ENCODE data around the gene CAPN10.

Gene CAPN10

DNA sequence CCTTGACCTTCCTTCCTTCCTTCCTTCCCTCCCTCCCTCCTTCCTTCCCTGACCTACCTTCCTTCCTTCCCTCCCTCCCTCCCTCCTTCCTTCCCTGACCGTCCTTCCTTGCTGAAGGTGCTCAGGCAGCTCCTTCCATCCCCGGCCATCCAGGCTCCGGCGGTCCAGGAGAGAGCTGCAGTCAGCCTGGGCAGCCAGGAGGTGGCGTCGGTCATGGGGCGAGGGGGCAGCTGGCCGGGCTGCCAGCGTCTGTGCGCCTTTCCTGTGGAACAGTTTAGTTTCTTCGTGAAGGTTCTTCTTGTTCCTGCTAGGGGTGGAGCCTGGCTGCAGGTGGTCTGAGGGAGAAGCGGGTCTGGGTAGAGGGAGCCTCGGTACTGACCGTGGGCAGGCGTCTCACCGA, 54.4 kb downstream of the CAPN10 start:
- peaks cover 0 to 16% (median 0%) of the 10 kb centered on the region in 3 experiments for H3K27me3 ChIP-seq (ENCODE audit: control insufficient read depth in 3 of 3, insufficient read depth in 3 of 3, low read depth in 1 of 3, low read length in 3 of 3)
- H2BK5ac ChIP-seq (ENCODE audit: low read length), result no peak overlapping the region
- no CpG with 5 or more reads among the region's 16 CpGs for WGBS, 2 donors (ENCODE audit: extremely low coverage in 2 of 2, insufficient read length in 2 of 2, insufficient replicate concordance in 1 of 2)
- no peak overlapping the region for H3K14ac ChIP-seq (ENCODE audit: low read length)
- no peak overlapping the region for H3K9ac ChIP-seq (ENCODE audit: low read depth, low read length, poor library complexity)
- H3K79me1 ChIP-seq (ENCODE audit: low read depth, low read length), result peaks cover 3% of the 10 kb centered on the region
- no peak overlapping the region for H2AK5ac ChIP-seq (ENCODE audit: low read depth, low read length)
- H3K27ac ChIP-seq (replicated peaks; ENCODE audit: low read length), result no peak overlapping the region
- peak overlapping the region; percentile 80 for H3K18ac ChIP-seq (ENCODE audit: low read length)
- no peak overlapping the region for H4K91ac ChIP-seq (ENCODE audit: low read depth, low read length, poor library complexity)
- H3K23ac ChIP-seq (ENCODE audit: low read depth, low read length, poor library complexity), result no peak overlapping the region
- no peak overlapping the region for H2BK12ac ChIP-seq (ENCODE audit: low read length)
- DNase-seq (ENCODE audit: low spot score), result peak; percentile 32
- no peak overlapping the region for H2BK15ac ChIP-seq (ENCODE audit: low read length)
- no peak overlapping the region for H2AFZ ChIP-seq (ENCODE audit: low read length)
- H3K4me2 ChIP-seq (ENCODE audit: insufficient read depth, low read length, poor library complexity, severe bottlenecking), result peak overlapping the region; percentile 25
- H2BK120ac ChIP-seq (ENCODE audit: low read depth, low read length), result no peak overlapping the region
- H3K36me3 ChIP-seq (replicated peaks in 1 of 2; ENCODE audit: control insufficient read depth in 2 of 2, insufficient read depth in 2 of 2, low read length in 2 of 2), result no peaks in the 10 kb centered on the region
- peaks cover 0 to 3% of the 10 kb centered on the region in 2 donors for H3K4me1 ChIP-seq (ENCODE audit: control insufficient read depth in 2 of 2, insufficient read depth in 1 of 2, low read depth in 1 of 2, low read length in 2 of 2)
- no peaks in the 10 kb centered on the region for H3K9me3 ChIP-seq (replicated peaks in 1 of 2; ENCODE audit: control insufficient read depth in 2 of 2, insufficient read depth in 1 of 2, low read depth in 1 of 2, low read length in 2 of 2)
- no peak overlapping the region for H4K8ac ChIP-seq (ENCODE audit: low read depth, low read length)
- no peak overlapping the region for H3K4ac ChIP-seq (ENCODE audit: low read length)
- H3K4me3 ChIP-seq (ENCODE audit: low read length in 2 of 2), result no peak overlapping the region

DNA sequence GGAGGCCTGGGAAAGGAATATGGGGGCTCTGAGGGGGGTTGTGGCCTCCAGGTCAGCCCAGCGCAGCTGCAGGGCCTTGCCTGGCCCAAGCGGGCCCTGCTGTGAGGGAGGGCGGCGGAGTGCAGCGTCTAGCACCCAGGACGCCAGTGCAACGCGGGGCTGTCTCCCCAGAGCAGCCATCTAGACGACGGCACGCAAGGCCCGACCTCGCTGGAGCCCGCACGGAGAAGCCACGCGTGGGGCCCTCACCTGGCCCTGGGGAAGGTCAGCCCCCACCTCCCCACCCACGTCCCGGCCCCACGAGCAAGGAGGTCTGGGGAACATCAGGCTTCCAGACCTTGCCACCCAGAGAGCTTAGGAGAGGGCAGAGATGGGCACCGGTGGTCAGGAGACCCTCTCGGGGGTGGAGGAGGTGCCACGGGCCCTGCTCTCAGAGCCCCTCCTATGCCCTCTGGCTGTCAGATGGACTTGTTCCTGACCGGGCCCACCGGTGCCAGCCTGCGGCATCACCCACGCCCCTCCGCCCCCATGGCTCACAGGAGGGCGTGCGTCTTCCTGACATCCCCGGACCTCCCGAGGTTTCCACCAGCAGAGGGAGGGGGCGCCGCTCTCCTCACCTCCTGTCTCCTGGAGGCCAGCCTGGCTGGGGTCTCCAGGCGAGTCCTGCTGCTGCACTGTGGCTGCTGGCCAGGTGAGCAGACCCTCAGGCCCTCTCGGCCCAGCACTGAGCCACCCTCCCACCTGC, 55.7 kb downstream of the CAPN10 start:
- peaks cover 3% of the 10 kb centered on the region for H3K79me1 ChIP-seq (ENCODE audit: low read depth, low read length)
- peaks cover 0 to 27% (median 0%) of the 10 kb centered on the region in 3 experiments for H3K27me3 ChIP-seq (ENCODE audit: control insufficient read depth in 3 of 3, insufficient read depth in 3 of 3, low read depth in 1 of 3, low read length in 3 of 3)
- H3K4ac ChIP-seq (ENCODE audit: low read length), result no peak overlapping the region
- no peak overlapping the region for H3K23ac ChIP-seq (ENCODE audit: low read depth, low read length, poor library complexity)
- peaks cover 0 to 3% of the 10 kb centered on the region in 2 donors for H3K4me1 ChIP-seq (ENCODE audit: control insufficient read depth in 2 of 2, insufficient read depth in 1 of 2, low read depth in 1 of 2, low read length in 2 of 2)
- no peak overlapping the region for H2BK12ac ChIP-seq (ENCODE audit: low read length)
- no peak overlapping the region for H4K91ac ChIP-seq (ENCODE audit: low read depth, low read length, poor library complexity)
- peak overlapping the region; percentile 76 for H3K18ac ChIP-seq (ENCODE audit: low read length)
- H3K36me3 ChIP-seq (replicated peaks in 1 of 2; ENCODE audit: control insufficient read depth in 2 of 2, insufficient read depth in 2 of 2, low read length in 2 of 2), result no peaks in the 10 kb centered on the region
- H3K14ac ChIP-seq (ENCODE audit: low read length), result peak overlapping the region; percentile 71
- H3K27ac ChIP-seq (replicated peaks; ENCODE audit: low read length), result no peak overlapping the region
- no peak overlapping the region for H2BK120ac ChIP-seq (ENCODE audit: low read depth, low read length)
- no peak overlapping the region for H4K8ac ChIP-seq (ENCODE audit: low read depth, low read length)
- H3K9ac ChIP-seq (ENCODE audit: low read depth, low read length, poor library complexity), result peak overlapping the region; percentile 60
- H2BK5ac ChIP-seq (ENCODE audit: low read length), result no peak overlapping the region
- no peak overlapping the region for H2AFZ ChIP-seq (ENCODE audit: low read length)
- peak overlapping the region; percentile 75 for H2BK15ac ChIP-seq (ENCODE audit: low read length)
- no peaks in the 10 kb centered on the region for H3K9me3 ChIP-seq (replicated peaks in 1 of 2; ENCODE audit: control insufficient read depth in 2 of 2, insufficient read depth in 1 of 2, low read depth in 1 of 2, low read length in 2 of 2)
- no CpG with 5 or more reads among the region's 36 CpGs for WGBS, 2 donors (ENCODE audit: extremely low coverage in 2 of 2, insufficient read length in 2 of 2, insufficient replicate concordance in 1 of 2)
- H2AK5ac ChIP-seq (ENCODE audit: low read depth, low read length), result peak overlapping the region; percentile 90
- DNase-seq (ENCODE audit: low spot score), result no peak
- no peak overlapping the region for H3K4me2 ChIP-seq (ENCODE audit: insufficient read depth, low read length, poor library complexity, severe bottlenecking)
- H3K4me3 ChIP-seq (ENCODE audit: low read length in 2 of 2), result no peak overlapping the region

DNA sequence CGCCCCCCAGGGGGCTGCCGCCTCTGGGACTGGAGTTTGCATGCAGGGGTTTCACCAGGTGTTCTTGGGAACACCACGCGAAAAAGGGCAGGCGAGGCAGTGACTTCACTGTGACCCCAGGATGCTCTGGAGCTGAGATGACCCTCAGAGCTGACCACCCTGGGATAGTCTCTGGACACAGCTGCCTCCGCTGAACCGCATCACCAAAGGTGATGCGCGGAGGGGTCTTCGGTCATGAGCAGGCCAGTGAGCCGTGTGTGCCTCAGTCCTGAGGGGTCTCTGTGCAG, 56.2 kb downstream of the CAPN10 start:
- WGBS, 2 donors (ENCODE audit: extremely low coverage in 2 of 2, insufficient read length in 2 of 2, insufficient replicate concordance in 1 of 2), result no CpG with 5 or more reads among the region's 11 CpGs
- Histone ChIP-seq H3K27me3 (ENCODE audit: control insufficient read depth in 3 of 3, insufficient read depth in 3 of 3, low read depth in 1 of 3, low read length in 3 of 3) (peaks cover 0 to 32% (median 0%) of the 10 kb centered on the region in 3 experiments), H2BK120ac (ENCODE audit: low read depth, low read length) (no peak overlapping the region), H2BK5ac (ENCODE audit: low read length) (no peak overlapping the region), H3K4me2 (ENCODE audit: insufficient read depth, low read length, poor library complexity, severe bottlenecking) (no peak overlapping the region), H3K14ac (ENCODE audit: low read length) (peak overlapping the region; percentile 56), H3K27ac (replicated peaks; ENCODE audit: low read length) (no peak overlapping the region), H2BK12ac (ENCODE audit: low read length) (no peak overlapping the region), H2AFZ (ENCODE audit: low read length) (no peak overlapping the region), H3K4me3 (ENCODE audit: low read length in 2 of 2) (no peak overlapping the region), H3K4ac (ENCODE audit: low read length) (no peak overlapping the region), H3K18ac (ENCODE audit: low read length) (peak overlapping the region; percentile 76), H4K8ac (ENCODE audit: low read depth, low read length) (no peak overlapping the region), H2AK5ac (ENCODE audit: low read depth, low read length) (peak overlapping the region; percentile 63), H3K23ac (ENCODE audit: low read depth, low read length, poor library complexity) (no peak overlapping the region), H3K9me3 (replicated peaks in 1 of 2; ENCODE audit: control insufficient read depth in 2 of 2, insufficient read depth in 1 of 2, low read depth in 1 of 2, low read length in 2 of 2) (no peaks in the 10 kb centered on the region), H3K79me1 (ENCODE audit: low read depth, low read length) (peaks cover 3% of the 10 kb centered on the region), H3K36me3 (replicated peaks in 1 of 2; ENCODE audit: control insufficient read depth in 2 of 2, insufficient read depth in 2 of 2, low read length in 2 of 2) (no peaks in the 10 kb centered on the region), H2BK15ac (ENCODE audit: low read length) (no peak overlapping the region), H3K9ac (ENCODE audit: low read depth, low read length, poor library complexity) (no peak overlapping the region), H3K4me1 (ENCODE audit: control insufficient read depth in 2 of 2, insufficient read depth in 1 of 2, low read depth in 1 of 2, low read length in 2 of 2) (peaks cover 0 to 5% of the 10 kb centered on the region in 2 donors), H4K91ac (ENCODE audit: low read depth, low read length, poor library complexity) (no peak overlapping the region)
- DNase-seq (ENCODE audit: low spot score), result no peak

DNA sequence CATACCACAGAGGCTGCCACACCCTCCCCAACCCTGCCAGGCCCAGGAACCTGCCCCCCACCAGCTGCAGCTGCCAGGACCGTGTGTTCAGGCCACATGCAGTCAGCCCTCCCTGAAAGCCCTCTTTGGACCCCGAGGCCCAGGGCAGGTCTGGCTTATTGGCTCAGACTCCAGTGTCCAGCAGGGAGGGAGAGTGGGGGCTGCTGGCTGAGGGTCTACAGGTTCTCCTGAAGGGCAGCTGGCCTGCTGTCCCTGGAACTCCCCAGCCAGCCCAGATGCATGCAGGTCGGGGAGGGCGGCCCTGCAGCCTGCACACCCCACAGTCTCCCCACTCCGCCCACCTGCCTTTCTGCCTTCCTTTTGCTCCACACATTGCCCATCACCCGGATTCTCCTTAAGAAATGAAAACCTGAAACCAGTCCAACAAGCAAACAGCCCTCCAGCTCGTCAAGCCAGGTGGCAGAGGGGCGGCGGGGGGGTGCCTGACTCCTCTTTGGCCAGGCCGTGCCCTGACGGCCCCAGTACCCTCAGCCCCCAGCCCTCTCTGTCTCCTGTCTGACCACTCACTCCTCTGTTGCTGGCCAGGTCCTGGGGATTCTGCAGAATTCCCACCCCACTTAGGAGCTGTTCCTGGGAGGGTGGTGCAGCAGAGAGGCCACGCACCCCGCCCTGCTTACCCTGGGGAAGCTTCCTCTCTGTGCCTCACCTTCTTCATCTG, 56.7 kb downstream of the CAPN10 start:
- peak overlapping the region; percentile 63 for H2AK5ac ChIP-seq (ENCODE audit: low read depth, low read length)
- H3K27ac ChIP-seq (replicated peaks; ENCODE audit: low read length), result no peak overlapping the region
- no peak overlapping the region for H2BK120ac ChIP-seq (ENCODE audit: low read depth, low read length)
- no peak overlapping the region for H4K91ac ChIP-seq (ENCODE audit: low read depth, low read length, poor library complexity)
- H3K18ac ChIP-seq (ENCODE audit: low read length), result peak overlapping the region; percentile 76
- H3K14ac ChIP-seq (ENCODE audit: low read length), result peak overlapping the region; percentile 56
- peak overlapping the region; percentile 14 for H2BK15ac ChIP-seq (ENCODE audit: low read length)
- no peak overlapping the region for H3K4me2 ChIP-seq (ENCODE audit: insufficient read depth, low read length, poor library complexity, severe bottlenecking)
- peaks cover 3% of the 10 kb centered on the region for H3K79me1 ChIP-seq (ENCODE audit: low read depth, low read length)
- no peak overlapping the region for H2AFZ ChIP-seq (ENCODE audit: low read length)
- no peaks in the 10 kb centered on the region for H3K9me3 ChIP-seq (replicated peaks in 1 of 2; ENCODE audit: control insufficient read depth in 2 of 2, insufficient read depth in 1 of 2, low read depth in 1 of 2, low read length in 2 of 2)
- H3K4ac ChIP-seq (ENCODE audit: low read length), result no peak overlapping the region
- H2BK5ac ChIP-seq (ENCODE audit: low read length), result no peak overlapping the region
- H3K36me3 ChIP-seq (replicated peaks in 1 of 2; ENCODE audit: control insufficient read depth in 2 of 2, insufficient read depth in 2 of 2, low read length in 2 of 2), result no peaks in the 10 kb centered on the region
- no peak overlapping the region for H3K23ac ChIP-seq (ENCODE audit: low read depth, low read length, poor library complexity)
- no peak for DNase-seq (ENCODE audit: low spot score)
- H2BK12ac ChIP-seq (ENCODE audit: low read length), result no peak overlapping the region
- no peak overlapping the region for H3K4me3 ChIP-seq (ENCODE audit: low read length in 2 of 2)
- peaks cover 0 to 33% (median 0%) of the 10 kb centered on the region in 3 experiments for H3K27me3 ChIP-seq (ENCODE audit: control insufficient read depth in 3 of 3, insufficient read depth in 3 of 3, low read depth in 1 of 3, low read length in 3 of 3)
- peak overlapping the region; percentile 63 for H3K9ac ChIP-seq (ENCODE audit: low read depth, low read length, poor library complexity)
- peaks cover 0 to 7% of the 10 kb centered on the region in 2 donors for H3K4me1 ChIP-seq (ENCODE audit: control insufficient read depth in 2 of 2, insufficient read depth in 1 of 2, low read depth in 1 of 2, low read length in 2 of 2)
- H4K8ac ChIP-seq (ENCODE audit: low read depth, low read length), result no peak overlapping the region
- no CpG with 5 or more reads among the region's 13 CpGs for WGBS, 2 donors (ENCODE audit: extremely low coverage in 2 of 2, insufficient read length in 2 of 2, insufficient replicate concordance in 1 of 2)

All from neuronal stem cell (in vitro differentiated cells).